ENCODE measurements around the gene CIB2.

DNA sequence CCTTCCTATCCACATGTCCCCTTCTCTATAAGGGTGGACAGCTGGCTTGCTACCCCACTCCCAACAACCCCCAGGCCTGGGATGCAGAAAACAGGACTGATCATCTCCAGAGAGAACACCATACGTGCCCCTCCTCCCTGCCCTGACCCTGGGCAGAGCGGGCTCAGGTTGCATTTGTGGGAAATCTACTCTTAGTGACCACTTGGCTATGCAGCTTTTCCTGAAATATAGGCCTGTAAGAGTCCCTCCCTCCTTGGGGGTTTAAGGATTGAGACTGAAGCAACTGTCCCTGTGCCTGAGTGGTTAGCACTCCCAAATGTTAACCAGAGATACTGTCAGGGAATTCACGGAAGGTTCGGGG, 27.1 kb downstream of the CIB2 start:
- TF ChIP-seq, protein P1, sequence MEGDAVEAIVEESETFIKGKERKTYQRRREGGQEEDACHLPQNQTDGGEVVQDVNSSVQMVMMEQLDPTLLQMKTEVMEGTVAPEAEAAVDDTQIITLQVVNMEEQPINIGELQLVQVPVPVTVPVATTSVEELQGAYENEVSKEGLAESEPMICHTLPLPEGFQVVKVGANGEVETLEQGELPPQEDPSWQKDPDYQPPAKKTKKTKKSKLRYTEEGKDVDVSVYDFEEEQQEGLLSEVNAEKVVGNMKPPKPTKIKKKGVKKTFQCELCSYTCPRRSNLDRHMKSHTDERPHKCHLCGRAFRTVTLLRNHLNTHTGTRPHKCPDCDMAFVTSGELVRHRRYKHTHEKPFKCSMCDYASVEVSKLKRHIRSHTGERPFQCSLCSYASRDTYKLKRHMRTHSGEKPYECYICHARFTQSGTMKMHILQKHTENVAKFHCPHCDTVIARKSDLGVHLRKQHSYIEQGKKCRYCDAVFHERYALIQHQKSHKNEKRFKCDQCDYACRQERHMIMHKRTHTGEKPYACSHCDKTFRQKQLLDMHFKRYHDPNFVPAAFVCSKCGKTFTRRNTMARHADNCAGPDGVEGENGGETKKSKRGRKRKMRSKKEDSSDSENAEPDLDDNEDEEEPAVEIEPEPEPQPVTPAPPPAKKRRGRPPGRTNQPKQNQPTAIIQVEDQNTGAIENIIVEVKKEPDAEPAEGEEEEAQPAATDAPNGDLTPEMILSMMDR (tag by site-specific recombination; IDR thresholded peaks at IDR 0.05): no peak
- TF ChIP-seq, protein P2, sequence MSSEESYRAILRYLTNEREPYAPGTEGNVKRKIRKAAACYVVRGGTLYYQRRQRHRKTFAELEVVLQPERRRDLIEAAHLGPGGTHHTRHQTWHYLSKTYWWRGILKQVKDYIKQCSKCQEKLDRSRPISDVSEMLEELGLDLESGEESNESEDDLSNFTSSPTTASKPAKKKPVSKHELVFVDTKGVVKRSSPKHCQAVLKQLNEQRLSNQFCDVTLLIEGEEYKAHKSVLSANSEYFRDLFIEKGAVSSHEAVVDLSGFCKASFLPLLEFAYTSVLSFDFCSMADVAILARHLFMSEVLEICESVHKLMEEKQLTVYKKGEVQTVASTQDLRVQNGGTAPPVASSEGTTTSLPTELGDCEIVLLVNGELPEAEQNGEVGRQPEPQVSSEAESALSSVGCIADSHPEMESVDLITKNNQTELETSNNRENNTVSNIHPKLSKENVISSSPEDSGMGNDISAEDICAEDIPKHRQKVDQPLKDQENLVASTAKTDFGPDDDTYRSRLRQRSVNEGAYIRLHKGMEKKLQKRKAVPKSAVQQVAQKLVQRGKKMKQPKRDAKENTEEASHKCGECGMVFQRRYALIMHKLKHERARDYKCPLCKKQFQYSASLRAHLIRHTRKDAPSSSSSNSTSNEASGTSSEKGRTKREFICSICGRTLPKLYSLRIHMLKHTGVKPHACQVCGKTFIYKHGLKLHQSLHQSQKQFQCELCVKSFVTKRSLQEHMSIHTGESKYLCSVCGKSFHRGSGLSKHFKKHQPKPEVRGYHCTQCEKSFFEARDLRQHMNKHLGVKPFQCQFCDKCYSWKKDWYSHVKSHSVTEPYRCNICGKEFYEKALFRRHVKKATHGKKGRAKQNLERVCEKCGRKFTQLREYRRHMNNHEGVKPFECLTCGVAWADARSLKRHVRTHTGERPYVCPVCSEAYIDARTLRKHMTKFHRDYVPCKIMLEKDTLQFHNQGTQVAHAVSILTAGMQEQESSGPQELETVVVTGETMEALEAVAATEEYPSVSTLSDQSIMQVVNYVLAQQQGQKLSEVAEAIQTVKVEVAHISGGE (tag by site-specific recombination; conservative IDR thresholded peaks at IDR 0.05; ENCODE audit: low read depth): no peak
- TF ChIP-seq, protein P3, sequence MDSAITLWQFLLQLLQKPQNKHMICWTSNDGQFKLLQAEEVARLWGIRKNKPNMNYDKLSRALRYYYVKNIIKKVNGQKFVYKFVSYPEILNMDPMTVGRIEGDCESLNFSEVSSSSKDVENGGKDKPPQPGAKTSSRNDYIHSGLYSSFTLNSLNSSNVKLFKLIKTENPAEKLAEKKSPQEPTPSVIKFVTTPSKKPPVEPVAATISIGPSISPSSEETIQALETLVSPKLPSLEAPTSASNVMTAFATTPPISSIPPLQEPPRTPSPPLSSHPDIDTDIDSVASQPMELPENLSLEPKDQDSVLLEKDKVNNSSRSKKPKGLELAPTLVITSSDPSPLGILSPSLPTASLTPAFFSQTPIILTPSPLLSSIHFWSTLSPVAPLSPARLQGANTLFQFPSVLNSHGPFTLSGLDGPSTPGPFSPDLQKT (IDR thresholded peaks at IDR 0.05; ENCODE audit: borderline replicate concordance, low read depth, low read length): no peak
- no peak for TF ChIP-seq ZNF747 (tag by site-specific recombination; IDR thresholded peaks at IDR 0.05)
- TF ChIP-seq ZBTB8A (tag by site-specific recombination; IDR thresholded peaks at IDR 0.05): no peak
- TF ChIP-seq ZNF768 (tag by site-specific recombination; IDR thresholded peaks at IDR 0.05): no peak
- TF ChIP-seq YY1 (tag by site-specific recombination; IDR thresholded peaks at IDR 0.05): no peak
